OCI-LY1 (cell line): Measurements from ENCODE around the gene DYNC1I1.

Source experiments
- H2AFZ ChIP-seq: fragments of 200-600 bp; sonication (generic), shearing (Covaris generic); 2 replicates; pipeline ENCODE4 v1.6.0; 2014; ENCODE audit warnings: antibody characterized with exemption, mild to moderate bottlenecking, low read length
- H3F3A ChIP-seq: fragments of 200-600 bp; sonication (generic), shearing (Covaris generic); 2 replicates; pipeline ENCODE4 v1.6.0; 2014; ENCODE audit warnings: mild to moderate bottlenecking, antibody characterized with exemption, low read length, moderate library complexity; ENCODE audit not compliant: insufficient read depth
- H3K27ac ChIP-seq: fragments of 200-600 bp; sonication (generic); 2 replicates; pipeline ENCODE4 v1.5.1; 2014; ENCODE audit warnings: low read length, mixed run types, mild to moderate bottlenecking, low read depth; ENCODE audit not compliant: poor library complexity, severe bottlenecking
- H3K27me3 ChIP-seq: fragments of 200-600 bp; sonication (generic); 2 replicates; pipeline ENCODE4 v1.6.0; 2014; ENCODE audit warnings: antibody characterized with exemption, mild to moderate bottlenecking, low read length, moderate library complexity; ENCODE audit not compliant: insufficient read depth
- H3K36me3 ChIP-seq: fragments of 200-600 bp; sonication (generic); 2 replicates; pipeline ENCODE4 v1.6.1; 2014; ENCODE audit warnings: mild to moderate bottlenecking, antibody characterized with exemption, low read length, moderate library complexity, mixed read lengths; ENCODE audit not compliant: insufficient read depth
- H3K4me1 ChIP-seq: fragments of 200-600 bp; sonication (generic); 2 replicates; pipeline ENCODE4 v1.5.1; 2014; ENCODE audit warnings: mild to moderate bottlenecking, low read length, moderate library complexity; ENCODE audit not compliant: insufficient read depth, severe bottlenecking
- H3K4me2 ChIP-seq: fragments of 200-600 bp; sonication (generic), shearing (Covaris generic); 2 replicates; pipeline ENCODE4 v1.6.1; 2014; ENCODE audit warnings: low read length
- H3K4me3 ChIP-seq: fragments of 200-600 bp; sonication (generic); 2 replicates; pipeline ENCODE4 v1.5.1; 2014; ENCODE audit warnings: low read length, low read depth, mild to moderate bottlenecking, mixed read lengths; ENCODE audit not compliant: poor library complexity, severe bottlenecking
- H3K79me2 ChIP-seq: fragments of 200-600 bp; shearing (Covaris generic); 2 replicates; pipeline ENCODE4 v1.6.1; 2016; ENCODE audit warnings: mixed run types, low read length, mixed read lengths; ENCODE audit not compliant: insufficient read depth
- H3K9ac ChIP-seq: fragments of 200-600 bp; sonication (generic), shearing (Covaris generic); 2 replicates; pipeline ENCODE4 v1.6.1; 2014; ENCODE audit warnings: mild to moderate bottlenecking, low read length, mixed read lengths
- H3K9me2 ChIP-seq: fragments of 200-600 bp; sonication (generic), shearing (Covaris generic); 2 replicates; pipeline ENCODE4 v1.6.1; 2014; ENCODE audit warnings: low read depth, mild to moderate bottlenecking, low read length, mixed read lengths
- H3K9me3 ChIP-seq: fragments of 200-600 bp; shearing (Covaris generic); 2 replicates; pipeline ENCODE4 v1.6.1; 2014; ENCODE audit warnings: low read length, mixed read lengths
- H4K20me1 ChIP-seq: fragments of 200-600 bp; sonication (generic), shearing (Covaris generic); 2 replicates; pipeline ENCODE4 v1.6.0; 2016; ENCODE audit warnings: mild to moderate bottlenecking, low read length; ENCODE audit not compliant: insufficient read depth
- CTCF ChIP-seq: fragments of 200-600 bp; sonication (generic), shearing (Covaris generic); IDR thresholded peaks from 2 replicates; pipeline ENCODE4 v1.5.1; 2017; ENCODE audit warnings: mild to moderate bottlenecking, antibody characterized with exemption, low read length, moderate library complexity, mixed read lengths
- EZH2 ChIP-seq: fragments of 200-600 bp; sonication (generic), shearing (Covaris generic); IDR thresholded peaks from 2 replicates; pipeline ENCODE4 v1.8.0; 2017; ENCODE audit warnings: borderline replicate concordance, mixed run types, mild to moderate bottlenecking, antibody characterized with exemption, low read length, moderate library complexity, mixed read lengths

The DYNC1I1 gene

GRCh38 chr7:96144260-96144526, 371.8 kb downstream of the DYNC1I1 start:
- no peak overlapping the region for H2AFZ ChIP-seq
- H3K4me2 ChIP-seq = no peak overlapping the region
- H3K9me3 ChIP-seq = no peaks in the 10 kb centered on the region
- no peak overlapping the region for H3K9ac ChIP-seq
- no peaks in the 10 kb centered on the region; the same call in 1 of the 2 replicates for H3K9me2 ChIP-seq
- H3K27ac ChIP-seq = no peak overlapping the region
- no peaks in the 10 kb centered on the region for H4K20me1 ChIP-seq
- no peaks in the 10 kb centered on the region for H3K4me1 ChIP-seq
- H3K36me3 ChIP-seq = peaks cover 8% of the 10 kb centered on the region; the same call in 1 of the 2 replicates
- H3K27me3 ChIP-seq = no peaks in the 10 kb centered on the region
- no peaks in the 10 kb centered on the region for H3K79me2 ChIP-seq
- no peaks in the 10 kb centered on the region for H3F3A ChIP-seq
- no peak overlapping the region for H3K4me3 ChIP-seq
- TF ChIP-seq EZH2 = no peak
- TF ChIP-seq CTCF = no peak
